ENCODE measurements around the gene ZNF500. TPM values are rescaled to one million over a fixed set of nuclear protein-coding genes. Genes with fewer than 3 reads are reported as not detected.

Gene ZNF500
- total and polyA plus RNA-seq, 2 donors (not counting 3 experiments of a cell fraction or from before 2014, with no cell fraction given), result 8.6 to 13.5 TPM

DNA sequence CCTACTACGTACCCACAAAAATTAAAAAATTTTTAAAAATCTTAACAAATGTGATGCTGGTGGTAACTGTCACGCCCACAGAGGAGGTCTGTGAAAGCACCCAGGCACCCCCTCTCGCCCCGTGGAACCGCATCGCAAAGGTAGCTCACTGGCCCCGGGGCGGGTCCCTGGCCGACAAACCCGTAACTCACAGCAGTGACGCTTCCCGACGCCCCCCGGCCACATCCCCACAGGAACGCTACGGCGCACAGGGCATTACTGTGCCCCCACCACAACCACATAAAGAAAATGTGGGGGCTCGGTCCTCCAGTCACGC lies 33.3 kb downstream of the ZNF500 start:
- no peaks in the 10 kb centered on the region for H3K27me3 ChIP-seq (ENCODE audit: control insufficient read depth in 2 of 2, insufficient read depth in 2 of 2, low read length in 2 of 2)
- no peak overlapping the region for H3K27ac ChIP-seq (ENCODE audit: insufficient read depth, low read depth, low read length)
- intact Hi-C loops (cut with micrococcal nuclease) (loop anchor here (1.0 to 2.0 kb wide), 6 partner anchors 34 to 223 kb away; partner anchors contain the start of genes NUDT16L1, ROGDI and ZNF500), dilution Hi-C loops (cut with MboI; ENCODE audit: extremely low pct_ligation_motif_present, low sequenced_read_pairs) (no loop called here)
- peak overlapping the region; percentile 86 for H3K4me2 ChIP-seq (ENCODE audit: insufficient read depth, low read length)
- peak overlapping the region; percentile 99 for H2AFZ ChIP-seq (ENCODE audit: low read depth, low read length)
- H3K9ac ChIP-seq (replicated peaks; ENCODE audit: extremely low read depth, insufficient read depth, low read length), result peak overlapping the region; percentile 78
- no peak for DNase-seq (ENCODE audit: low read depth, low spot score)
- H3K4me3 ChIP-seq (replicated peaks in 1 of 3; ENCODE audit: insufficient read depth in 1 of 3, low read depth in 1 of 3, low read length in 3 of 3), result peak overlapping the region; percentile 62 to 100 (median 76)
- no peaks in the 10 kb centered on the region for H3K9me3 ChIP-seq (replicated peaks; ENCODE audit: control insufficient read depth, insufficient read depth, low read length)
- TF ChIP-seq MYC (IDR thresholded peaks at IDR 0.05; ENCODE audit: low read depth, low read length) (no peak), POLR2AphosphoS5 (IDR thresholded peaks at IDR 0.05; ENCODE audit: insufficient read depth, low read depth, low read length) (no peak), GATA2 (IDR thresholded peaks at IDR 0.05; ENCODE audit: insufficient read depth, insufficient read length, low read depth, low read length) (no peak), POLR2A (IDR thresholded peaks at IDR 0.05; ENCODE audit: low read depth, low read length) (no peak), EZH2 (IDR thresholded peaks at IDR 0.05; ENCODE audit: borderline replicate concordance, low read depth, low read length, severe bottlenecking) (no peak), FOS (IDR thresholded peaks at IDR 0.05; ENCODE audit: borderline replicate concordance, insufficient read depth, low read length) (no peak), JUN (IDR thresholded peaks at IDR 0.05; ENCODE audit: borderline replicate concordance, insufficient read depth, insufficient read length, low read depth) (no peak)
- TF ChIP-seq, protein P1, sequence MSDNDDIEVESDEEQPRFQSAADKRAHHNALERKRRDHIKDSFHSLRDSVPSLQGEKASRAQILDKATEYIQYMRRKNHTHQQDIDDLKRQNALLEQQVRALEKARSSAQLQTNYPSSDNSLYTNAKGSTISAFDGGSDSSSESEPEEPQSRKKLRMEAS (IDR thresholded peaks at IDR 0.05; ENCODE audit: insufficient read depth, insufficient read length), result no peak
- TF ChIP-seq, protein P2, sequence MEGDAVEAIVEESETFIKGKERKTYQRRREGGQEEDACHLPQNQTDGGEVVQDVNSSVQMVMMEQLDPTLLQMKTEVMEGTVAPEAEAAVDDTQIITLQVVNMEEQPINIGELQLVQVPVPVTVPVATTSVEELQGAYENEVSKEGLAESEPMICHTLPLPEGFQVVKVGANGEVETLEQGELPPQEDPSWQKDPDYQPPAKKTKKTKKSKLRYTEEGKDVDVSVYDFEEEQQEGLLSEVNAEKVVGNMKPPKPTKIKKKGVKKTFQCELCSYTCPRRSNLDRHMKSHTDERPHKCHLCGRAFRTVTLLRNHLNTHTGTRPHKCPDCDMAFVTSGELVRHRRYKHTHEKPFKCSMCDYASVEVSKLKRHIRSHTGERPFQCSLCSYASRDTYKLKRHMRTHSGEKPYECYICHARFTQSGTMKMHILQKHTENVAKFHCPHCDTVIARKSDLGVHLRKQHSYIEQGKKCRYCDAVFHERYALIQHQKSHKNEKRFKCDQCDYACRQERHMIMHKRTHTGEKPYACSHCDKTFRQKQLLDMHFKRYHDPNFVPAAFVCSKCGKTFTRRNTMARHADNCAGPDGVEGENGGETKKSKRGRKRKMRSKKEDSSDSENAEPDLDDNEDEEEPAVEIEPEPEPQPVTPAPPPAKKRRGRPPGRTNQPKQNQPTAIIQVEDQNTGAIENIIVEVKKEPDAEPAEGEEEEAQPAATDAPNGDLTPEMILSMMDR (IDR thresholded peaks at IDR 0.05; ENCODE audit: extremely low read depth in 1 of 2, insufficient read depth in 1 of 2, low read depth in 1 of 2, low read length in 2 of 2), result no peak
- no peaks in the 10 kb centered on the region for H3K9me1 ChIP-seq (replicated peaks; ENCODE audit: control insufficient read depth, extremely low read depth, insufficient read depth, low read length)
- no peak for FAIRE-seq
- H3K79me2 ChIP-seq (ENCODE audit: control insufficient read depth, insufficient read depth, low read length), result peaks cover 9% of the 10 kb centered on the region
- ChIA-PET POLR2A (interaction anchor here (1.2 to 1.4 kb wide), 2 partner anchors 36 to 118 kb away, joined by 3 to 8 read pairs; no protein-coding TSS in a partner anchor), CTCF (interaction anchor here (1.1 to 1.4 kb wide), 3 partner anchors 30 to 109 kb away, joined by 3 to 6 read pairs (median 3); partner anchors contain the start of gene MGRN1)
- peaks cover 0 to 5% of the 10 kb centered on the region in 2 experiments for H3K36me3 ChIP-seq (ENCODE audit: control insufficient read depth in 2 of 2, extremely low read depth in 1 of 2, insufficient read depth in 2 of 2, low read length in 2 of 2)
- TSS peak; percentile 32 for BruUV-seq (replicated peaks)
- no peaks in the 10 kb centered on the region for H4K20me1 ChIP-seq (replicated peaks; ENCODE audit: control insufficient read depth, extremely low read depth, insufficient read depth, low read length)
- H3K4me1 ChIP-seq (ENCODE audit: control insufficient read depth, extremely low read depth, insufficient read depth, low read length), result peaks cover 5% of the 10 kb centered on the region
